Measurements from ENCODE around the gene TNS1.

Gene TNS1

DNA sequence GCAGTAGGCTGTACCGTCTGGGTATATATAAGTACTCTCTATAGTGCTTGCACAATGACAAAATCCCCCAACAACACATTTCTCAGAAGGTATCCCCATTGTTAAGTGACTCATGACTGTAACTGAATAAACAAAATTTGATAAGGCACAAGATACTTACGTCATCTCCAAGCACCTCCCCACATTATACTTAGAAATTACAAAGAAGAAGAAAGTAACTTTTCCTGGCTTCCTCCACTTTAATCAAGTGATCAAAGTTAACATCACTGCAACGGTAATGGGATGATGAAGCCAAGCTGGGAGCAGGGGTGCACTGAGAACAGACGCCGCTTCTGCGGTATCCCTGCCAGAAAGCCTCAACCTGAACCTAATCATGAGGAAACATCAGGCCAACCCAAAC, 9.7 kb downstream of the TNS1 start:
- H3K27me3 ChIP-seq (ENCODE audit: insufficient read depth, low read length) = no peaks in the 10 kb centered on the region
- H3K27ac ChIP-seq (ENCODE audit: low read depth, low read length) = no peak overlapping the region
- H3K9ac ChIP-seq (ENCODE audit: low read depth, low read length) = no peak overlapping the region
- no peaks in the 10 kb centered on the region for H3K36me3 ChIP-seq (ENCODE audit: insufficient read depth, low read length)
- no peak overlapping the region for H3K4me3 ChIP-seq (ENCODE audit: low read length)
- H3K4me1 ChIP-seq (ENCODE audit: insufficient read depth, low read length) = peaks cover 5% of the 10 kb centered on the region
- 89% methylated on average over 5 of the region's 6 CpGs for WGBS
- H3K9me3 ChIP-seq (ENCODE audit: insufficient read depth, low read depth, low read length) = no peaks in the 10 kb centered on the region

GRCh38 chr2:217992061-217992460, 10.7 kb downstream of the TNS1 start:
- Histone ChIP-seq H3K36me3 (ENCODE audit: insufficient read depth, low read length) (no peaks in the 10 kb centered on the region), H3K4me3 (ENCODE audit: low read length) (no peak overlapping the region), H3K9me3 (ENCODE audit: insufficient read depth, low read depth, low read length) (no peaks in the 10 kb centered on the region), H3K4me1 (ENCODE audit: insufficient read depth, low read length) (peaks cover 6% of the 10 kb centered on the region), H3K27ac (ENCODE audit: low read depth, low read length) (no peak overlapping the region), H3K27me3 (ENCODE audit: insufficient read depth, low read length) (no peaks in the 10 kb centered on the region), H3K9ac (ENCODE audit: low read depth, low read length) (no peak overlapping the region)
- WGBS = 95% methylated on average over 3 of the region's 3 CpGs

GRCh38 chr2:217990791-217991465, 11.9 kb downstream of the TNS1 start:
- H3K4me3 ChIP-seq (ENCODE audit: low read length) = no peak overlapping the region
- no peaks in the 10 kb centered on the region for H3K36me3 ChIP-seq (ENCODE audit: insufficient read depth, low read length)
- 89% methylated on average over 9 of the region's 9 CpGs for WGBS

DNA sequence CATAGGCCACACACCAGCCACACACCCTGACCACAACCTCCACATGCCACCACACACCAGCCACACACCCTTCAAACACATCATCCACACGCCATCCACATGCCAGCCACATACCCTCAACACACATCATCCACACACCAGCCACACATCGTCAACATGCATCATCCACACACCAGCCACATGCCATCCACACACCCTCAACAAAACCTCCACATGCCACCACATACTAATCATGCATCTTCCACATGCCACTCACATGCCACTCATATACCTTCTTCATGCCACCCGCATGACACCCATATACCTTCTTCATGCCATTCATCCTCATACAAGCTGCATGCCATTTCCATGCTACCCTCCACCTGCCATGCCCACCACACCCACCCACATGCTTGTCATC, 12.4 kb downstream of the TNS1 start:
- H3K9ac ChIP-seq (ENCODE audit: low read depth, low read length) = no peak overlapping the region
- H3K4me3 ChIP-seq (ENCODE audit: low read length) = no peak overlapping the region
- no peaks in the 10 kb centered on the region for H3K27me3 ChIP-seq (ENCODE audit: insufficient read depth, low read length)
- H3K27ac ChIP-seq (ENCODE audit: low read depth, low read length) = no peak overlapping the region
- H3K4me1 ChIP-seq (ENCODE audit: insufficient read depth, low read length) = peaks cover 6% of the 10 kb centered on the region
- H3K36me3 ChIP-seq (ENCODE audit: insufficient read depth, low read length) = no peaks in the 10 kb centered on the region
- no peaks in the 10 kb centered on the region for H3K9me3 ChIP-seq (ENCODE audit: insufficient read depth, low read depth, low read length)
- WGBS = 89% methylated on average over 3 of the region's 3 CpGs

More at GRCh38 chr2:217990791-217991465, 11.9 kb downstream of the TNS1 start:
- no peaks in the 10 kb centered on the region for H3K27me3 ChIP-seq (ENCODE audit: insufficient read depth, low read length)
- no peaks in the 10 kb centered on the region for H3K9me3 ChIP-seq (ENCODE audit: insufficient read depth, low read depth, low read length)
- no peak overlapping the region for H3K27ac ChIP-seq (ENCODE audit: low read depth, low read length)
- H3K9ac ChIP-seq (ENCODE audit: low read depth, low read length) = no peak overlapping the region
- H3K4me1 ChIP-seq (ENCODE audit: insufficient read depth, low read length) = peaks cover 6% of the 10 kb centered on the region

- Histone ChIP-seq H3K36me3 (ENCODE audit: insufficient read depth, low read length) (no peaks in the 10 kb centered on the region), H3K27ac (ENCODE audit: low read depth, low read length) (no peak overlapping the region), H3K27me3 (ENCODE audit: insufficient read depth, low read length) (no peaks in the 10 kb centered on the region), H3K9me3 (ENCODE audit: insufficient read depth, low read depth, low read length) (no peaks in the 10 kb centered on the region), H3K9ac (ENCODE audit: low read depth, low read length) (no peak overlapping the region), H3K4me1 (ENCODE audit: insufficient read depth, low read length) (peaks cover 4% of the 10 kb centered on the region), H3K4me3 (ENCODE audit: low read length) (no peak overlapping the region)
- WGBS = 88% methylated on average over 9 of the region's 9 CpGs
Measured at GRCh38 chr2:217989221-217989948, 13.4 kb downstream of the TNS1 start.

DNA sequence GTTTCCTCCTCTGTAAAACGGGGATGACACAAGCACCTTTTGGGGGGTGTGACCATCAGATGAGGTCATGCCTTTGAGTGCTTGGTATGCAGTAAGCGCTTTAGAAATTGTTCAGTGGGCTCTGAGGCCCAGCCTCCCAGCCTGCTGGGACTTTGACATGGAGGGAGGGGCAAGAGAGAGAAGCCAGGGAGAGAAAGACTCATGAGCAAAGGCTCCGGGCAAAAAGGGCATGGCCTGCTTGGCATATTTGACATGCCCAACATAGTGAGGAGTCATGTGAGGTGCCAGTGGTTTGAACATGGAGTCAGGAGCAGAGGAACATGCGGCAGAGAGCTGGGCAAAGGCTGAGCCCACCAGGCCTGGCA, 14.0 kb downstream of the TNS1 start:
- no peak overlapping the region for H3K9ac ChIP-seq (ENCODE audit: low read depth, low read length)
- H3K4me3 ChIP-seq (ENCODE audit: low read length) = no peak overlapping the region
- peaks cover 4% of the 10 kb centered on the region for H3K4me1 ChIP-seq (ENCODE audit: insufficient read depth, low read length)
- H3K36me3 ChIP-seq (ENCODE audit: insufficient read depth, low read length) = no peaks in the 10 kb centered on the region
- 58% methylated on average over 4 of the region's 4 CpGs for WGBS
- H3K27me3 ChIP-seq (ENCODE audit: insufficient read depth, low read length) = no peaks in the 10 kb centered on the region
- no peak overlapping the region for H3K27ac ChIP-seq (ENCODE audit: low read depth, low read length)
- no peaks in the 10 kb centered on the region for H3K9me3 ChIP-seq (ENCODE audit: insufficient read depth, low read depth, low read length)

DNA sequence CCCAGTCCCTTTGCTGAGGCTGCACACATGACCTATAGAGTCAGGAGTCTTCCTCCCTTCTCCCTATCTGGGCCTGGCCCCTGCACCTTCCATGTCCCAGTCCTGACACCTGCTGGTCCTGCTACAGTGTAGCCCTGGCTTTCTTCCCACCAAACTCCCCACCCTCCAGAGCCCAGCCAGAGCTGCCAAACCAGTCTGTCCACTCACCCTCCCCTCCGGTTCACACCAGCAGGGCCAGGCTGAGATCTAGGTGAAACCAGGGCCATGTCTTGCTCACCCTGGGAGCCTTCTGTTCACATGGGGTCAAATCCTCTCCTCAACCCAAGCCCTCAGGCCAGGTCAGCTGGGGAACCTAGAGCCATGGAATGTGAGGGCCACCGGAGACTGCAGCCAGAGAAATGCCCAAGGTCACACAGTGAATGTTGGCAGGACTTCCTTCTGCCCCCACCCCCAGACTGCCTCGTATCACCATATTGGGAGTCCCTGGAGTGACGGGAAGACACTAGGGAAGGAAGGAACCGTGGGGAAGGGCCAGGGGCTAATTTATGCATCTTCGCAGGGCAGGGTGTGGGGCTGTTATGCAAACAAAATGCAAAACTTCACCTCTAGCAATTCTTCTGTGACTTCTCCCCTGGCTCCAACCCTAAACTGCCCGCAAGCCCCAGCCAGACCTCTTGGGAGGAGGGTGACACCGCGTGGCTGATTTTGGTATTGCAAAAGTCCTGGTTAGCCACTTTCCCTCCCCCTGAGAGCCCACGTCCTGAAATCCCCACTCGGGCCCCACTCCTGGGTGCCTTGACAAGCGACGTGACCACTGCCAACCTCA, 14.6 kb downstream of the TNS1 start:
- H3K9ac ChIP-seq (ENCODE audit: low read depth, low read length) = peak overlapping the region; percentile 43
- 10% methylated on average over 13 of the region's 13 CpGs for WGBS

DNA sequence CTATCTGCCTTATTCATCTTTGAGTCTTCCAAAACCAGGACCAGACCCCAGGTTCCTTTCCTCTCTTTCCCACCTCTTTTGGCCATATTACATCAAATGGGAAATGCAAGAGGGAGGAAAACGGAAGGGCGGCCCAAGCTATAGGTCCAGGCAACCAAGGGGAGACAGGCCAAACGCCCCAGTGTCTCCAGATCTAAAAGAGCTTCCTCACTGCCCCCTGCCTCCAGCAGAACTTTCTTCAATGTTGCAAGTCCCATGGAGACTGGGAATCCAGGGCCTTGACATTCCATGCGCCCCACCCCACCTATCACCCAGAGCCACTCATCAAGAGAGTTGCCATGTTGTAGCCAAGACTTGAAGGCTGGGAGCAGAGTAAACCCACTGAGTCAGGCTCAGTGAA, 15.4 kb downstream of the TNS1 start:
- Histone ChIP-seq H3K9ac (ENCODE audit: low read depth, low read length) (no peak overlapping the region), H3K27me3 (ENCODE audit: insufficient read depth, low read length) (no peaks in the 10 kb centered on the region), H3K36me3 (ENCODE audit: insufficient read depth, low read length) (no peaks in the 10 kb centered on the region), H3K4me3 (ENCODE audit: low read length) (no peak overlapping the region), H3K9me3 (ENCODE audit: insufficient read depth, low read depth, low read length) (no peaks in the 10 kb centered on the region), H3K27ac (ENCODE audit: low read depth, low read length) (no peak overlapping the region), H3K4me1 (ENCODE audit: insufficient read depth, low read length) (peaks cover 4% of the 10 kb centered on the region)
- 91% methylated on average over 4 of the region's 4 CpGs for WGBS

More for the DNA sequence above, 14.6 kb downstream of the TNS1 start:
- Histone ChIP-seq H3K4me3 (ENCODE audit: low read length) (peak overlapping the region; percentile 35), H3K36me3 (ENCODE audit: insufficient read depth, low read length) (no peaks in the 10 kb centered on the region), H3K9me3 (ENCODE audit: insufficient read depth, low read depth, low read length) (no peaks in the 10 kb centered on the region), H3K4me1 (ENCODE audit: insufficient read depth, low read length) (peaks cover 4% of the 10 kb centered on the region), H3K27me3 (ENCODE audit: insufficient read depth, low read length) (no peaks in the 10 kb centered on the region), H3K27ac (ENCODE audit: low read depth, low read length) (peak overlapping the region; percentile 62)

- no peaks in the 10 kb centered on the region for H3K27me3 ChIP-seq (ENCODE audit: insufficient read depth, low read length)
- WGBS = 91% methylated on average over 16 of the region's 16 CpGs
- H3K4me1 ChIP-seq (ENCODE audit: insufficient read depth, low read length) = peaks cover 4% of the 10 kb centered on the region
- no peak overlapping the region for H3K4me3 ChIP-seq (ENCODE audit: low read length)
- no peak overlapping the region for H3K9ac ChIP-seq (ENCODE audit: low read depth, low read length)
- H3K27ac ChIP-seq (ENCODE audit: low read depth, low read length) = no peak overlapping the region
- no peaks in the 10 kb centered on the region for H3K9me3 ChIP-seq (ENCODE audit: insufficient read depth, low read depth, low read length)
- no peaks in the 10 kb centered on the region for H3K36me3 ChIP-seq (ENCODE audit: insufficient read depth, low read length)
Measured at GRCh38 chr2:217986256-217986961, 16.4 kb downstream of the TNS1 start.

DNA sequence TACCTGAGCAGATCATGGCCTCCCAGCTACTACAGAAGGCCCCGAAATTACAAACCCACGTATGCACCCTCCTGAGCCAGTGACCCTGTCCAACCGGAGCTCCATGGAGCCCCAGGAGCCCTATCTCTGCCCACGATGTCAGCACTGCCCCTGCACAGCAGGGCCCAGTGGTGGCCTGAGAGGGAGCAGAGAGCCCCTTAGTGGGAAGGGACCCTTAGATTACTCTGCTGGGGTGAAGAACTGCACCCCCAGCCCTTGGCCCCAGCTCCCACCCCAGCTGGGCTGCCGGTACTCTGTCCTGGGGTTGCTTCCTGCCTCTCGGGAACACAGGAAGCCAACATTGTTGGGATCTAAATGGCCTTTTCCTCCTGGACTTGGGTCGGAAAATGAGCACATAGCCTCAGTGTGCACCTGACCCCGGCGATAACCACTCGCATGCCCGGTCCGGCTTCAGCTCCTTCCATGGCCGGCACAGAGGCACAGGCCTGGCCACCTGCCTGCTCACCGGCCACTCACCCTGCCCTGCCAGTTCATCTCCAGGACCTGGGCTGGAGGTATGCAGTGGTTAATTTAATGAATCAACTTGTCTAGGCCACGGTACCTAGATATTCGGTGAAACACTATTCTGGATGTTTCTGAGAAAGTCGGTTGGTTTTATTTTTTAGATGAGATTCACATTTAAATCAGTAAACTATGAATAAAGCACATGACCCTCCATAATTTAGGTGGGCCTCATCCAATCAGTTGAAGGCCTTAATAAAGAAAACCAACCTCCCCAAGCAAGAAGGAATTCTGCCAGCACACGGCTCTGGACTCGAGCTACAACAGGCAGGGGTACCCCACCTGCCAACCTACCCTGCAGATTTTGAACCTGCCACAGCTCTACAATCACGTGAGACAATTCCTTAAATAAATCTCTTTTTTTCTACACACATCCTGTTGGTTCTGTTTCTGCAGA, 19.2 kb downstream of the TNS1 start:
- Histone ChIP-seq H3K9ac (ENCODE audit: low read depth, low read length) (no peak overlapping the region), H3K36me3 (ENCODE audit: insufficient read depth, low read length) (no peaks in the 10 kb centered on the region), H3K4me1 (ENCODE audit: insufficient read depth, low read length) (peaks cover 11% of the 10 kb centered on the region), H3K4me3 (ENCODE audit: low read length) (no peak overlapping the region), H3K9me3 (ENCODE audit: insufficient read depth, low read depth, low read length) (no peaks in the 10 kb centered on the region), H3K27me3 (ENCODE audit: insufficient read depth, low read length) (peaks cover 12% of the 10 kb centered on the region; the same call in 1 of the 2 replicates), H3K27ac (ENCODE audit: low read depth, low read length) (no peak overlapping the region)
- WGBS = 93% methylated on average over 20 of the region's 20 CpGs
